Measurements from ENCODE around the gene EDA.

The EDA gene

DNA sequence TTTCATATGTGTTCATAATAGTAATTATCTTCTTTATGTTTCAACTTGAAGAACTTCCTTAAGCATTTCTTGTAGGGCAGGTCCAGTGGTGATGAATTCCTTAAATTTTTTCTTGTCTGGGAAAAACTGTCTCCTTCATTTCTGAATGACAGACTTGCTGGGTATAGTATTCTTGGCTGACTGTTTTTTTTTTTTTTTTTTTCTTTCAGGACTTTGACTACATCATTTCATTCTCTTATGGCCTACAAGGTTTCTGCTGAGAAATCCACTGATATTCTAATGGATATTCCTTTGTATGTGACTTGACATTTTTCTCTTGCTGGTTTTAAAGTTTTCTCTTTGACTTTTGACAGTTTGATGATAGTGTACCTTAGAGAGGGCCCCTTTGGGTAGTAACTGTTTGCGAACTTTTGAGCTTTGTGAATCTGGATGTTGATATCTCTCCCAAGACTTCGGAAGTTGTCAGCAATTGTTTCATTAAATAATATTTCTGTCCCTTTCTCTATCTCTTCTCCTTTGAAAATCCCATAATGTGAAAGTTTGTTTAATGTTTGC is 54.2 kb downstream of the EDA start:
- no peak for TF ChIP-seq EP300 (IDR thresholded peaks at IDR 0.05; ENCODE audit: borderline replicate concordance)
- no peak for TF ChIP-seq TEAD4 (IDR thresholded peaks at IDR 0.05)
- TF ChIP-seq RAD21 (IDR thresholded peaks at IDR 0.05; ENCODE audit: low read depth): no peak
- no peak for TF ChIP-seq ZBTB7A (IDR thresholded peaks at IDR 0.05; ENCODE audit: low read depth)
- no peak for TF ChIP-seq EGR1 (IDR thresholded peaks at IDR 0.05)
- TF ChIP-seq YY1 (IDR thresholded peaks at IDR 0.05; ENCODE audit: low read depth): no peak
- TF ChIP-seq, protein P1, sequence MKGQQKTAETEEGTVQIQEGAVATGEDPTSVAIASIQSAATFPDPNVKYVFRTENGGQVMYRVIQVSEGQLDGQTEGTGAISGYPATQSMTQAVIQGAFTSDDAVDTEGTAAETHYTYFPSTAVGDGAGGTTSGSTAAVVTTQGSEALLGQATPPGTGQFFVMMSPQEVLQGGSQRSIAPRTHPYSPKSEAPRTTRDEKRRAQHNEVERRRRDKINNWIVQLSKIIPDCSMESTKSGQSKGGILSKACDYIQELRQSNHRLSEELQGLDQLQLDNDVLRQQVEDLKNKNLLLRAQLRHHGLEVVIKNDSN (IDR thresholded peaks at IDR 0.05): no peak

DNA sequence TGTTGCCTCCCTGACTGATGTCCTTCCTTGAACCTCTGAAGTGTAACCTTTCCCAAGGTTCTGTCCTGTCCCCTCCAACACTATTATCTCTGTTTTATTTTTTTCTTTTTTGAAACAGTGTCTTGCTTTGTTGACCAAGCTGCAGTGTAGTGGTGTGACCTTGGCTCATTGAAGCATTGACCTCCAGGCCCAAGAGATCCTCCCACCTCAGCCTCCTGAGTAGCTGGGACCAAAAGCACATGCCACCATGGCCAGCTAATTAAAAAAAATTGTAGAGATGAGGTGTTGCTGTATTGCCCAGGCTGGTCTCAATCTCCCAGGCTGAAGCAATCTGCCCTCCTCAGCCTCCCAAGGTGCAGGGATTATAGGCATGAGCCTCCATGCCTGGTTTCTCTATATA is 59.0 kb downstream of the EDA start:
- TF ChIP-seq ZBTB7A (IDR thresholded peaks at IDR 0.05; ENCODE audit: low read depth) (no peak), CEBPB (IDR thresholded peaks at IDR 0.05) (no peak), CREB1 (IDR thresholded peaks at IDR 0.05; ENCODE audit: low read depth) (no peak), RAD21 (IDR thresholded peaks at IDR 0.05; ENCODE audit: low read depth) (no peak), FOXM1 (IDR thresholded peaks at IDR 0.05; ENCODE audit: borderline replicate concordance, low read depth) (no peak), TEAD4 (IDR thresholded peaks at IDR 0.05) (no peak), TAF1 (IDR thresholded peaks at IDR 0.05; ENCODE audit: low read depth) (no peak), YY1 (IDR thresholded peaks at IDR 0.05; ENCODE audit: low read depth) (no peak)
- TF ChIP-seq, protein P2, sequence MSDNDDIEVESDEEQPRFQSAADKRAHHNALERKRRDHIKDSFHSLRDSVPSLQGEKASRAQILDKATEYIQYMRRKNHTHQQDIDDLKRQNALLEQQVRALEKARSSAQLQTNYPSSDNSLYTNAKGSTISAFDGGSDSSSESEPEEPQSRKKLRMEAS (IDR thresholded peaks at IDR 0.05): no peak
- TF ChIP-seq, protein P1 (IDR thresholded peaks at IDR 0.05): no peak

DNA sequence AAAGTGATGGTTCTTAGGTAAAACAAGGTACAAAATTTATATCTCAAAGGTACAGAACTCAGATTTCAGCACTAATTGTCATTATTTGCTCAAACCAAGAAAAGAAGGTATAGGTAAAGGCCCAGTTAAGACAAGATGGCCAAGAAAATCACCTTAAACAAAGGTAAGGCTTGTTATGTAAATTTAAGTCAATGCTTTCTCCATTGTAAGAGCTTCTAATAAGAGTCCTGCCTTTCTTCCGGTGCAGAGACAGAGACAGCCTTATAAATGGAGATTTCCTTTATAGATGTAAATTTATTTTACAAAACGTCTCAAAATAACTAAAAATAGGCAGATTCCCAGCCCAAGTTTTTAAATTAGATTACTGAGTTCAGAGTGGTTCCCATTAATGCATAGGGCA is 89.9 kb downstream of the EDA start:
- TF ChIP-seq CREB1 (IDR thresholded peaks at IDR 0.05; ENCODE audit: low read depth) (no peak), CEBPB (IDR thresholded peaks at IDR 0.05) (no peak), TEAD4 (IDR thresholded peaks at IDR 0.05) (no peak), EP300 (IDR thresholded peaks at IDR 0.05; ENCODE audit: borderline replicate concordance) (no peak), TAF1 (IDR thresholded peaks at IDR 0.05; ENCODE audit: low read depth) (no peak), FOXM1 (IDR thresholded peaks at IDR 0.05; ENCODE audit: borderline replicate concordance, low read depth) (no peak), EGR1 (IDR thresholded peaks at IDR 0.05) (no peak), RAD21 (IDR thresholded peaks at IDR 0.05; ENCODE audit: low read depth) (no peak), YY1 (IDR thresholded peaks at IDR 0.05; ENCODE audit: low read depth) (no peak), ZBTB7A (IDR thresholded peaks at IDR 0.05; ENCODE audit: low read depth) (no peak), TCF12 (IDR thresholded peaks at IDR 0.05; ENCODE audit: low read depth) (no peak), NFIC (IDR thresholded peaks at IDR 0.05) (no peak)
- TF ChIP-seq, protein P1 (IDR thresholded peaks at IDR 0.05): no peak
- TF ChIP-seq, protein P2 (IDR thresholded peaks at IDR 0.05): no peak
- TF ChIP-seq, protein P3, sequence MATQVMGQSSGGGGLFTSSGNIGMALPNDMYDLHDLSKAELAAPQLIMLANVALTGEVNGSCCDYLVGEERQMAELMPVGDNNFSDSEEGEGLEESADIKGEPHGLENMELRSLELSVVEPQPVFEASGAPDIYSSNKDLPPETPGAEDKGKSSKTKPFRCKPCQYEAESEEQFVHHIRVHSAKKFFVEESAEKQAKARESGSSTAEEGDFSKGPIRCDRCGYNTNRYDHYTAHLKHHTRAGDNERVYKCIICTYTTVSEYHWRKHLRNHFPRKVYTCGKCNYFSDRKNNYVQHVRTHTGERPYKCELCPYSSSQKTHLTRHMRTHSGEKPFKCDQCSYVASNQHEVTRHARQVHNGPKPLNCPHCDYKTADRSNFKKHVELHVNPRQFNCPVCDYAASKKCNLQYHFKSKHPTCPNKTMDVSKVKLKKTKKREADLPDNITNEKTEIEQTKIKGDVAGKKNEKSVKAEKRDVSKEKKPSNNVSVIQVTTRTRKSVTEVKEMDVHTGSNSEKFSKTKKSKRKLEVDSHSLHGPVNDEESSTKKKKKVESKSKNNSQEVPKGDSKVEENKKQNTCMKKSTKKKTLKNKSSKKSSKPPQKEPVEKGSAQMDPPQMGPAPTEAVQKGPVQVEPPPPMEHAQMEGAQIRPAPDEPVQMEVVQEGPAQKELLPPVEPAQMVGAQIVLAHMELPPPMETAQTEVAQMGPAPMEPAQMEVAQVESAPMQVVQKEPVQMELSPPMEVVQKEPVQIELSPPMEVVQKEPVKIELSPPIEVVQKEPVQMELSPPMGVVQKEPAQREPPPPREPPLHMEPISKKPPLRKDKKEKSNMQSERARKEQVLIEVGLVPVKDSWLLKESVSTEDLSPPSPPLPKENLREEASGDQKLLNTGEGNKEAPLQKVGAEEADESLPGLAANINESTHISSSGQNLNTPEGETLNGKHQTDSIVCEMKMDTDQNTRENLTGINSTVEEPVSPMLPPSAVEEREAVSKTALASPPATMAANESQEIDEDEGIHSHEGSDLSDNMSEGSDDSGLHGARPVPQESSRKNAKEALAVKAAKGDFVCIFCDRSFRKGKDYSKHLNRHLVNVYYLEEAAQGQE (IDR thresholded peaks at IDR 0.05; ENCODE audit: low read depth): no peak

DNA sequence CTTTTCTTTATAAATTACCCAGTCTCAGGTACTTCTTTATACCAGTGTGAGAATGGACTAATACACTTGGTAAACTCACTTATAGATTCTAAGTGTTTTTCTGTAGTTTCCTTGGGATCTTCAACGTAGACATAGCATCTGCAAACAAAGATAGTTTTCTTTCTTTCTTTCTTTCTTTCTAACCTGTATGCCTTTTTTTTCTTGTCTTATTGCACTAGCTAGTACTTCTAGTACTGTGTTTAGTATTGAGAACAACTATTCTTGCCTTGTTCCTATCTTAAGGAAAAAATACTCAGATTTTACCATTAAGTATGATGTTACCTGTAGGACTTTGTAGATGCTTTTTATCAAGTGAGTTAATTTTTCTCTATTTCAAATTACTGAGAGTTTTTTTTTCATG is 102.2 kb downstream of the EDA start:
- no peak for TF ChIP-seq EP300 (IDR thresholded peaks at IDR 0.05; ENCODE audit: borderline replicate concordance)
- TF ChIP-seq, protein P3 (IDR thresholded peaks at IDR 0.05; ENCODE audit: low read depth): no peak

DNA sequence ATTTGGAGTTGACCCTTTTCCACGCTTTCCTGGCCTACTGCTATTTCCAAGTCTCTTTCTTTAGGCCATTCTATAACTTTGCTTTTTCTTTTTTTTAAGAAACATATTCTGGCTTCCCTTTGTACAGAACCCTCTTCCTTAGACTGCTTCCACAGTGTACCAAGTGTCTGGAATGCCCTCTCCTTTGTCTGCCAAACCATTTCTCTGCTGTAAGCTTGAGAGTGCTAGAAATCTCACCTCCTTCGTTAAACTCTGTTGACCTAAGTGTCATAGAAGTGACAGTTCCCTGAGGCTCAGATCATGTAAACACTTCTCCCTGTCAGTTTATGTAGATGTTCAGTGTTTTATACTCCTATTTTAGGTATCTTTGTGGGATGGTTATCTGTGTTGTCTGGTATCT is 108.4 kb downstream of the EDA start:
- TF ChIP-seq TEAD4 (IDR thresholded peaks at IDR 0.05) (no peak), TCF12 (IDR thresholded peaks at IDR 0.05; ENCODE audit: low read depth) (no peak), EP300 (IDR thresholded peaks at IDR 0.05; ENCODE audit: borderline replicate concordance) (no peak), ZBTB7A (IDR thresholded peaks at IDR 0.05; ENCODE audit: low read depth) (no peak), CREB1 (IDR thresholded peaks at IDR 0.05; ENCODE audit: low read depth) (no peak), FOXM1 (IDR thresholded peaks at IDR 0.05; ENCODE audit: borderline replicate concordance, low read depth) (no peak)
- TF ChIP-seq, protein P2 (IDR thresholded peaks at IDR 0.05): no peak

DNA sequence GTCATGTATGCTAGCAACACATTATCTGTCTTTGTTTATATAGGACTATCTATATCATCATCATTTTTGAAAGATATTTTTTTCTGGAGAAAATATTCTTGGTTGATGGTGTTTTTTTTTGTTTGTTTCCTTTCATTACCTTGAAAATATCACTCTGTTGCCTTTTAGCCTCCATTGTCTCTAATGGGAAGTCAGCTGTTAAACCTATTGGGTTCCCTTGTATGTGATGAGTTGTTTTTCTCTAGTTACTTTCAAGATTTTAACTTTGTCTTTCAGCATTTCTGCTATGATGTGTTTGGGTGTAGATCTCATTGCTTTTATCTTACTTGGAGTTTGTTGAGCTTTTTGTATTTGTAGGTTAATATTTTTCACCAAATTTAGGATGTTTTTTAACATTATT is 124.4 kb downstream of the EDA start:
- TF ChIP-seq, protein P1 (IDR thresholded peaks at IDR 0.05): no peak
- TF ChIP-seq EGR1 (IDR thresholded peaks at IDR 0.05): no peak
- TF ChIP-seq, protein P2 (IDR thresholded peaks at IDR 0.05): no peak
- TF ChIP-seq TCF12 (IDR thresholded peaks at IDR 0.05; ENCODE audit: low read depth): no peak
- no peak for TF ChIP-seq TEAD4 (IDR thresholded peaks at IDR 0.05)
- no peak for TF ChIP-seq NFIC (IDR thresholded peaks at IDR 0.05)
- TF ChIP-seq TAF1 (IDR thresholded peaks at IDR 0.05; ENCODE audit: low read depth): no peak
- TF ChIP-seq FOXM1 (IDR thresholded peaks at IDR 0.05; ENCODE audit: borderline replicate concordance, low read depth): no peak
- TF ChIP-seq CEBPB (IDR thresholded peaks at IDR 0.05): no peak
- no peak for TF ChIP-seq EP300 (IDR thresholded peaks at IDR 0.05; ENCODE audit: borderline replicate concordance)
- TF ChIP-seq CREB1 (IDR thresholded peaks at IDR 0.05; ENCODE audit: low read depth): no peak
- TF ChIP-seq YY1 (IDR thresholded peaks at IDR 0.05; ENCODE audit: low read depth): no peak
- TF ChIP-seq, protein P3 (IDR thresholded peaks at IDR 0.05; ENCODE audit: low read depth): no peak
- no peak for TF ChIP-seq RAD21 (IDR thresholded peaks at IDR 0.05; ENCODE audit: low read depth)
- TF ChIP-seq ZBTB7A (IDR thresholded peaks at IDR 0.05; ENCODE audit: low read depth): no peak
